ENCODE measurements around the gene LTA4H.

The LTA4H gene

GRCh38 chr12:96033549-96034389 is 1.6 kb downstream of the LTA4H start:
- DNase-seq = no peak

- peak; percentile 21 to 48 for DNase-seq
Observed at GRCh38 chr12:96029826-96030225, 5.6 kb downstream of the LTA4H start.

- no peak for DNase-seq
Observed at GRCh38 chr12:96028538-96028937, 6.8 kb downstream of the LTA4H start.

GRCh38 chr12:96026331-96026730 is 9.1 kb downstream of the LTA4H start:
- DNase-seq = no peak

GRCh38 chr12:96025518-96025917 is 9.9 kb downstream of the LTA4H start:
- no peak for DNase-seq

- peak; percentile 54 to 83 for DNase-seq
Observed at GRCh38 chr12:96020314-96021003, 14.9 kb downstream of the LTA4H start.

- peak in 1 of 2 donors; percentile 30 for DNase-seq
Observed at GRCh38 chr12:96015672-96016071, 19.7 kb downstream of the LTA4H start.

- DNase-seq = no peak
Observed at GRCh38 chr12:96014943-96015599, 20.3 kb downstream of the LTA4H start.

- DNase-seq = no peak
Observed at GRCh38 chr12:96007729-96008128, 27.7 kb downstream of the LTA4H start.

GRCh38 chr12:96006727-96007126 is 28.7 kb downstream of the LTA4H start:
- DNase-seq = no peak

- no peak for DNase-seq
Observed at GRCh38 chr12:96000858-96001257, 34.5 kb downstream of the LTA4H start.

GRCh38 chr12:95999484-95999883 is 35.9 kb downstream of the LTA4H start:
- no peak for DNase-seq

GRCh38 chr12:95998611-95999286 is 36.6 kb downstream of the LTA4H start:
- peak; percentile 35 to 60 for DNase-seq

GRCh38 chr12:95997911-95998510 is 37.4 kb downstream of the LTA4H start:
- no peak for DNase-seq

GRCh38 chr12:95997276-95997675 is 38.1 kb downstream of the LTA4H start:
- no peak for DNase-seq

GRCh38 chr12:95996034-95996658 is 39.2 kb downstream of the LTA4H start, which contains the start of gene HAL:
Gene HAL (minus strand): TSS chr12:95996344. CDS start chr12:95995910, 434 bp downstream.
- peak; percentile 77 to 81 for DNase-seq

GRCh38 chr12:95995238-95996031 is 40.0 kb downstream of the LTA4H start:
- no peak for DNase-seq

- DNase-seq = no peak
Observed at GRCh38 chr12:95994476-95994875, 40.9 kb downstream of the LTA4H start.

- no peak for DNase-seq
Observed at GRCh38 chr12:95993907-95994306, 41.5 kb downstream of the LTA4H start.

- no peak for DNase-seq
Observed at GRCh38 chr12:95990136-95990535, 45.3 kb downstream of the LTA4H start.

- DNase-seq = no peak
Observed at GRCh38 chr12:95989504-95990123, 45.8 kb downstream of the LTA4H start.

Measured in inflammatory macrophage treated with lipopolysaccharide for 1 hour (primary cell).